Thyroid gland (tissue), 4 donors: ENCODE data around the gene DCHS1.
"Not testable (repeated sequence)": the region's sequence is repeated elsewhere in the genome, so short reads cannot be mapped to it uniquely, and the experiment has no call there.

ENCODE experiments used
- CTCF ChIP-seq, 6 experiments: fragments of 200-600 bp in 3 of 6; fragments of 450-650 bp in 3 of 6; sonication (generic) in 3 of 6; IDR thresholded peaks; one replicate each; pipeline ENCODE4 v1.5.1; 2016 to 2019; ENCODE audit warnings: antibody characterized with exemption in 6 of 6, mild to moderate bottlenecking in 2 of 6, inconsistent platforms in 1 of 6, moderate library complexity in 1 of 6
- POLR2A ChIP-seq, 2 donors: fragments of 450-650 bp; IDR thresholded peaks; one replicate each; pipeline ENCODE4 v1.6.1; 2017; ENCODE audit warnings: antibody characterized with exemption in 2 of 2, mild to moderate bottlenecking in 2 of 2, moderate library complexity in 1 of 2

GRCh38 chr11:6690431-6691132, 35.0 kb upstream of the DCHS1 start:
- not testable (repeated sequence) for TF ChIP-seq CTCF, POLR2A (IDR thresholded peaks at IDR 0.05)
